Osteocyte (in vitro differentiated cells): ENCODE data around the gene CFAP298. TPM values are rescaled to one million over a fixed set of nuclear protein-coding genes. Genes with fewer than 3 reads are reported as not detected.

Source experiments
- DNase-seq: peaks from one replicate; pipeline ENCODE4 v3.0.0; 2021; ENCODE audit warnings: mixed read lengths; ENCODE audit not compliant: unreplicated experiment; ENCODE audit errors: extremely low spot score
- H3K27ac Mint-ChIP-seq: one replicate; pipeline ENCODE4 v1.8.0; 2021; ENCODE audit warnings: mild to moderate bottlenecking, mixed read lengths; ENCODE audit not compliant: unreplicated experiment
- H3K27me3 Mint-ChIP-seq: one replicate; pipeline ENCODE4 v1.8.0; 2021; ENCODE audit warnings: mixed read lengths; ENCODE audit not compliant: unreplicated experiment
- H3K36me3 Mint-ChIP-seq: one replicate; pipeline ENCODE4 v1.8.0; 2021; ENCODE audit warnings: mixed read lengths; ENCODE audit not compliant: unreplicated experiment
- H3K4me1 Mint-ChIP-seq: one replicate; pipeline ENCODE4 v1.8.0; 2021; ENCODE audit warnings: mixed read lengths; ENCODE audit not compliant: unreplicated experiment
- H3K4me3 Mint-ChIP-seq: one replicate; pipeline ENCODE4 v1.8.0; 2021; ENCODE audit warnings: mild to moderate bottlenecking, moderate library complexity, mixed read lengths; ENCODE audit not compliant: unreplicated experiment
- H3K9me3 Mint-ChIP-seq: one replicate; pipeline ENCODE4 v1.8.0; 2021; ENCODE audit warnings: mixed read lengths; ENCODE audit not compliant: unreplicated experiment
- total RNA-seq: library from RNA; stranded (reverse); gene quantifications from 2 replicates; pipeline ENCODE4 v1.2.1, GENCODE V29; 2021
- TF ChIP-seq, protein P1 (sequence below): fragments of 200-600 bp; sonication (generic); IDR thresholded peaks from 2 replicates; pipeline ENCODE4 v1.5.0; 2021; ENCODE audit warnings: antibody characterized with exemption, mild to moderate bottlenecking, moderate library complexity

The CFAP298 gene
- total RNA-seq, 1 donor from 2014 or later: 35.6 TPM

- Mint-ChIP-seq H3K36me3 (peaks cover 24% of the 10 kb centered on the region), H3K4me3 (no peak overlapping the region), H3K27ac (no peak overlapping the region), H3K9me3 (no peaks in the 10 kb centered on the region), H3K4me1 (no peaks in the 10 kb centered on the region), H3K27me3 (no peaks in the 10 kb centered on the region)
- DNase-seq: no peak
- TF ChIP-seq, protein P1, sequence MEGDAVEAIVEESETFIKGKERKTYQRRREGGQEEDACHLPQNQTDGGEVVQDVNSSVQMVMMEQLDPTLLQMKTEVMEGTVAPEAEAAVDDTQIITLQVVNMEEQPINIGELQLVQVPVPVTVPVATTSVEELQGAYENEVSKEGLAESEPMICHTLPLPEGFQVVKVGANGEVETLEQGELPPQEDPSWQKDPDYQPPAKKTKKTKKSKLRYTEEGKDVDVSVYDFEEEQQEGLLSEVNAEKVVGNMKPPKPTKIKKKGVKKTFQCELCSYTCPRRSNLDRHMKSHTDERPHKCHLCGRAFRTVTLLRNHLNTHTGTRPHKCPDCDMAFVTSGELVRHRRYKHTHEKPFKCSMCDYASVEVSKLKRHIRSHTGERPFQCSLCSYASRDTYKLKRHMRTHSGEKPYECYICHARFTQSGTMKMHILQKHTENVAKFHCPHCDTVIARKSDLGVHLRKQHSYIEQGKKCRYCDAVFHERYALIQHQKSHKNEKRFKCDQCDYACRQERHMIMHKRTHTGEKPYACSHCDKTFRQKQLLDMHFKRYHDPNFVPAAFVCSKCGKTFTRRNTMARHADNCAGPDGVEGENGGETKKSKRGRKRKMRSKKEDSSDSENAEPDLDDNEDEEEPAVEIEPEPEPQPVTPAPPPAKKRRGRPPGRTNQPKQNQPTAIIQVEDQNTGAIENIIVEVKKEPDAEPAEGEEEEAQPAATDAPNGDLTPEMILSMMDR: no peak
Observed at GRCh38 chr21:32603131-32603530, 9.0 kb downstream of the CFAP298 start.

GRCh38 chr21:32602099-32602498, 10.1 kb downstream of the CFAP298 start:
- Mint-ChIP-seq H3K4me3 (no peak overlapping the region), H3K4me1 (no peaks in the 10 kb centered on the region), H3K27me3 (no peaks in the 10 kb centered on the region), H3K36me3 (peaks cover 24% of the 10 kb centered on the region), H3K9me3 (no peaks in the 10 kb centered on the region), H3K27ac (no peak overlapping the region)
- TF ChIP-seq, protein P1: no peak
- no peak for DNase-seq

DNA sequence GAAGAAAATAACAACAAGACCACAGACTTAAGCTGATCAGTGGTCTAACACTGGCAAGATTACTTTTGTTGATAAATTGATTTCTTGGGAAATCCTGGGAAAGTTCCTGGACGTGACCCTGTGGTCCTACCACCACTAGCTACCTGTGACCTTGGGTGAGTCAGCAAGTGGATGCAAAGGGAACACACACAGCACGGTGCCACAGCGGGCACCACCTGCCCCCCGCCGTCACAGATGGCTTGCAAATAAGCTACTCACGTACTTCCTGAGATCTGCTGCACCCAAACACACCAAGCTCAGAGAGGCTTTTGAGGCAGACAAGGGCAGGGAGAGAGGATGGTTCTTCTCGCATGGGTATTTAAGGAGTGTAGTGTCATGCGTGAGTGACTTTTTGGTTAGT, 12.7 kb downstream of the CFAP298 start:
- no peak overlapping the region for H3K27ac Mint-ChIP-seq
- no peak overlapping the region for H3K4me3 Mint-ChIP-seq
- no peak for DNase-seq
- peaks cover 14% of the 10 kb centered on the region for H3K36me3 Mint-ChIP-seq
- H3K4me1 Mint-ChIP-seq: no peaks in the 10 kb centered on the region
- H3K9me3 Mint-ChIP-seq: no peaks in the 10 kb centered on the region
- TF ChIP-seq, protein P1: no peak
- H3K27me3 Mint-ChIP-seq: no peaks in the 10 kb centered on the region

GRCh38 chr21:32599091-32599490, 13.1 kb downstream of the CFAP298 start:
- Mint-ChIP-seq H3K9me3 (no peaks in the 10 kb centered on the region), H3K4me3 (no peak overlapping the region), H3K36me3 (peaks cover 10% of the 10 kb centered on the region), H3K27ac (no peak overlapping the region), H3K4me1 (no peaks in the 10 kb centered on the region), H3K27me3 (no peaks in the 10 kb centered on the region)
- no peak for DNase-seq
- TF ChIP-seq, protein P1: no peak

DNA sequence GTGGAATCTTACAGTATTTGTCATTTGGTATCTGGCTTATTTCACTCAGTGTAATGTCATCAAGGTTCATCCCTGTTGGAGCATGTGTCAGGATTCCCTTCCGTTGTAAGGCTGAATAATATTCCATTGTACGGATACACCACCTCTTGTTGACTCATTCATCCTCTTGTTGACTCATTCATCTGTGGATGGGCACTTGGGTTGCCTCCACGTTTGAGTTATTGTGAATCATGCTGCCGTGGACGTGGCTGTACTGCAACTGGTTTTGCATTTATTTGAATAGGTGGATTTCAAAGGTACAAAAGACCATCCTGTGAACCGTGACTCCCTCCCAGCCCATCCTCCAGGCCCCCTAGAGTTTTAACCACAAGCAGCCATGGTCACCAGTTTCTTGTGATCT, 15.0 kb downstream of the CFAP298 start:
- no peaks in the 10 kb centered on the region for H3K9me3 Mint-ChIP-seq
- DNase-seq: no peak
- TF ChIP-seq, protein P1: no peak
- no peaks in the 10 kb centered on the region for H3K27me3 Mint-ChIP-seq
- no peak overlapping the region for H3K4me3 Mint-ChIP-seq
- no peak overlapping the region for H3K27ac Mint-ChIP-seq
- no peaks in the 10 kb centered on the region for H3K4me1 Mint-ChIP-seq
- peaks cover 5% of the 10 kb centered on the region for H3K36me3 Mint-ChIP-seq
